GM23338 (cell line): ENCODE data around the gene SMURF2. TPM values are rescaled to one million over a fixed set of nuclear protein-coding genes. Genes with fewer than 3 reads are reported as not detected.

ENCODE experiments used
- ATAC-seq: fragments of 200-7000 bp; cut with Tn5 transposase; 3 replicates; pipeline ENCODE4 v1.9.1; 2020
- DNase-seq: peaks from one replicate; pipeline ENCODE4 v3.0.0-alpha.2; 2015; ENCODE audit warnings: low spot score
- H2AFZ ChIP-seq: fragments of 200-600 bp; sonication (generic); 2 replicates; pipeline ENCODE4 v1.8.0; 2016; ENCODE audit warnings: antibody characterized with exemption, mild to moderate bottlenecking, moderate library complexity
- H3F3A ChIP-seq: fragments of 200-600 bp; sonication (generic); replicated peaks from 2 replicates; pipeline ENCODE4 v1.8.0; 2017; ENCODE audit warnings: antibody characterized with exemption, mixed run types, low read depth
- H3K27ac ChIP-seq: fragments of 200-600 bp; sonication (generic); 2 replicates; pipeline ENCODE4 v1.6.1; 2016; ENCODE audit warnings: low read depth
- H3K27me3 ChIP-seq: fragments of 200-600 bp; sonication (generic); 2 replicates; pipeline ENCODE4 v1.8.0; 2016; ENCODE audit warnings: mild to moderate bottlenecking, mixed run types, moderate library complexity; ENCODE audit not compliant: insufficient read depth
- H3K36me3 ChIP-seq: fragments of 200-600 bp; sonication (generic); 2 replicates; pipeline ENCODE4 v1.8.0; 2016; ENCODE audit warnings: mild to moderate bottlenecking; ENCODE audit not compliant: insufficient read depth
- H3K4me1 ChIP-seq: fragments of 200-600 bp; sonication (generic); 2 replicates; pipeline ENCODE4 v1.8.0; 2016; ENCODE audit warnings: mild to moderate bottlenecking, moderate library complexity; ENCODE audit not compliant: insufficient read depth
- H3K4me2 ChIP-seq: fragments of 200-600 bp; sonication (generic); 2 replicates; pipeline ENCODE4 v1.7.1; 2017; ENCODE audit warnings: mixed run types
- H3K4me3 ChIP-seq: fragments of 200-600 bp; sonication (generic); 2 replicates; pipeline ENCODE4 v1.6.1; 2016; ENCODE audit warnings: mixed run types
- H3K79me2 ChIP-seq: fragments of 200-600 bp; sonication (generic); replicated peaks from 2 replicates; pipeline ENCODE4 v1.8.0; 2017; ENCODE audit warnings: mild to moderate bottlenecking; ENCODE audit not compliant: insufficient read depth
- H3K9me2 ChIP-seq: fragments of 200-600 bp; sonication (generic); 2 replicates; pipeline ENCODE4 v1.8.0; 2017; ENCODE audit not compliant: insufficient read depth
- H4K20me1 ChIP-seq: fragments of 200-600 bp; sonication (generic); replicated peaks from 2 replicates; pipeline ENCODE4 v1.8.0; 2017; ENCODE audit warnings: mild to moderate bottlenecking; ENCODE audit not compliant: insufficient read depth
- H3K27ac Mint-ChIP-seq: 2 replicates; pipeline ENCODE4 v1.8.0; 2020; ENCODE audit warnings: inconsistent platforms, mild to moderate bottlenecking, moderate library complexity, mixed read lengths
- H3K27me3 Mint-ChIP-seq: 3 replicates; pipeline ENCODE4 v1.8.0; 2022; ENCODE audit warnings: low read depth, mild to moderate bottlenecking, moderate library complexity, mixed read lengths, inconsistent platforms; ENCODE audit not compliant: insufficient read depth, poor library complexity
- H3K36me3 Mint-ChIP-seq: 3 replicates; pipeline ENCODE4 v1.8.0; 2021; ENCODE audit warnings: low read depth, mild to moderate bottlenecking, inconsistent platforms, moderate library complexity, mixed read lengths
- H3K4me1 Mint-ChIP-seq: 3 replicates; pipeline ENCODE4 v1.8.0; 2020; ENCODE audit warnings: mild to moderate bottlenecking, inconsistent platforms, mixed read lengths
- H3K4me3 Mint-ChIP-seq: 3 replicates; pipeline ENCODE4 v1.8.0; 2021; ENCODE audit warnings: moderate library complexity, mild to moderate bottlenecking, inconsistent platforms, mixed read lengths
- H3K9me3 Mint-ChIP-seq: 3 replicates; pipeline ENCODE4 v1.8.0; 2020; ENCODE audit warnings: moderate library complexity, mild to moderate bottlenecking, inconsistent platforms, mixed read lengths
- CREB1 ChIP-seq: fragments of 250-450 bp; sonication (Bioruptor Pico); IDR thresholded peaks from 2 replicates; pipeline ENCODE4 v1.5.0; 2020; ENCODE audit warnings: low read depth, mild to moderate bottlenecking, moderate library complexity
- EZH2 ChIP-seq: fragments of 200-600 bp; sonication (generic); IDR thresholded peaks from one replicate; pipeline ENCODE4 v1.8.0; 2017; ENCODE audit warnings: antibody characterized with exemption, mild to moderate bottlenecking, low read depth; ENCODE audit not compliant: unreplicated experiment
- EZH2phosphoT487 ChIP-seq: fragments of 200-600 bp; sonication (generic); IDR thresholded peaks from one replicate; pipeline ENCODE4 v1.8.1; 2018; ENCODE audit warnings: antibody characterized with exemption; ENCODE audit not compliant: unreplicated experiment
- JUNB ChIP-seq: IDR thresholded peaks from one replicate; pipeline ENCODE4 v1.6.1; 2016; ENCODE audit warnings: antibody characterized with exemption; ENCODE audit not compliant: unreplicated experiment
- NANOG ChIP-seq: IDR thresholded peaks from 2 replicates; pipeline ENCODE4 v1.6.1; 2016; ENCODE audit warnings: antibody characterized with exemption, borderline replicate concordance
- POLR2AphosphoS5 ChIP-seq: IDR thresholded peaks from 2 replicates; pipeline ENCODE4 v1.6.1; 2016; ENCODE audit warnings: antibody characterized with exemption, low read depth
- ZNF114 ChIP-seq: fragments of 250-450 bp; sonication (Bioruptor Pico); IDR thresholded peaks from 2 replicates; pipeline ENCODE4 v1.5.0; 2020; ENCODE audit warnings: mild to moderate bottlenecking, moderate library complexity
- ZNF331 ChIP-seq: fragments of 250-450 bp; sonication (Bioruptor Pico); IDR thresholded peaks from 2 replicates; pipeline ENCODE4 v1.5.0; 2020; ENCODE audit warnings: low read depth, mild to moderate bottlenecking, moderate library complexity
- polyA plus RNA-seq: library from polyadenylated mRNA; unstranded; fragments of >200 nt; fragmentation: Nextera tagmentation; extraction: Ambion mirVana; gene quantifications from 2 replicates; pipeline ENCODE4 v1.2.1, GENCODE V29; 2016
- total RNA-seq: library from RNA; depleted of rRNA; stranded (reverse); fragments of >200 nt; shearing (Covaris generic); gene quantifications from 2 replicates; pipeline ENCODE4 v1.2.3, GENCODE V29; 2014
- TF ChIP-seq, protein P1 (sequence below): IDR thresholded peaks from one replicate; pipeline ENCODE4 v1.6.1; 2018; ENCODE audit warnings: antibody characterized with exemption; ENCODE audit not compliant: unreplicated experiment
- TF ChIP-seq, protein P2 (sequence below), 2 experiments: fragments of 200-600 bp in 1 of 2; sonication (generic) in 1 of 2; conservative IDR thresholded peaks; 2 replicates each; pipeline versions ENCODE4 v1.5.1 to v1.6.1; 2016 to 2017; ENCODE audit warnings: antibody characterized with exemption in 2 of 2, low read depth in 2 of 2, mild to moderate bottlenecking in 2 of 2, moderate library complexity in 1 of 2
- TF ChIP-seq, protein P3 (sequence below): fragments of 250-450 bp; sonication (Bioruptor Pico); IDR thresholded peaks from 2 replicates; pipeline ENCODE4 v1.5.0; 2020; ENCODE audit warnings: mild to moderate bottlenecking, moderate library complexity
- TF ChIP-seq, protein P4 (sequence below): IDR thresholded peaks from 2 replicates; pipeline ENCODE4 v1.6.1; 2016; ENCODE audit warnings: antibody characterized with exemption

SMURF2 gene
- total and polyA plus RNA-seq, 2 experiments from 2014 or later: 12.1 to 29.6 TPM

DNA sequence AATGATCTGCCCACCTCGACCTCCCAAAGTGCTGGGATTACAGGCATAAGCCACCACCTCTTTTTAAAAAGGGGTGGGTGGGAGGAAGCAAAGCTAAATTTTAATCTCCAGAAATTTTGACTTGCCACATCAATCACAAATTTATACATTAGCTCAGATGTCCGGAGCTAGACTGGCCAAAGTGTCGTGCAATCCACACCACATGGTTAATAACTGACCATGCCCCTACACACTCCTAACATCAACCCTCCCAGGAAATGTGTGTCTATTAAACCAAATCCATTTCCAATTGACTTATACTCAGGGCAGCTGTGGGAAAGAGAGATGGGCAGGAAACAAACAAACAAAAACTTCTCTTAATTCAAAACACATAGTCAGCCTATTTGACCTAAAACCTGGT, 29.9 kb downstream of the SMURF2 start:
- Histone ChIP-seq H3F3A (no peaks in the 10 kb centered on the region), H3K27ac (no peak overlapping the region), H3K4me1 (no peaks in the 10 kb centered on the region), H3K4me3 (no peak overlapping the region), H3K79me2 (peaks cover 88% of the 10 kb centered on the region), H3K27me3 (no peaks in the 10 kb centered on the region), H4K20me1 (peaks cover 32% of the 10 kb centered on the region), H3K4me2 (no peak overlapping the region), H3K36me3 (no peaks in the 10 kb centered on the region), H3K9me2 (no peaks in the 10 kb centered on the region), H2AFZ (no peak overlapping the region)
- TF ChIP-seq, protein P1, sequence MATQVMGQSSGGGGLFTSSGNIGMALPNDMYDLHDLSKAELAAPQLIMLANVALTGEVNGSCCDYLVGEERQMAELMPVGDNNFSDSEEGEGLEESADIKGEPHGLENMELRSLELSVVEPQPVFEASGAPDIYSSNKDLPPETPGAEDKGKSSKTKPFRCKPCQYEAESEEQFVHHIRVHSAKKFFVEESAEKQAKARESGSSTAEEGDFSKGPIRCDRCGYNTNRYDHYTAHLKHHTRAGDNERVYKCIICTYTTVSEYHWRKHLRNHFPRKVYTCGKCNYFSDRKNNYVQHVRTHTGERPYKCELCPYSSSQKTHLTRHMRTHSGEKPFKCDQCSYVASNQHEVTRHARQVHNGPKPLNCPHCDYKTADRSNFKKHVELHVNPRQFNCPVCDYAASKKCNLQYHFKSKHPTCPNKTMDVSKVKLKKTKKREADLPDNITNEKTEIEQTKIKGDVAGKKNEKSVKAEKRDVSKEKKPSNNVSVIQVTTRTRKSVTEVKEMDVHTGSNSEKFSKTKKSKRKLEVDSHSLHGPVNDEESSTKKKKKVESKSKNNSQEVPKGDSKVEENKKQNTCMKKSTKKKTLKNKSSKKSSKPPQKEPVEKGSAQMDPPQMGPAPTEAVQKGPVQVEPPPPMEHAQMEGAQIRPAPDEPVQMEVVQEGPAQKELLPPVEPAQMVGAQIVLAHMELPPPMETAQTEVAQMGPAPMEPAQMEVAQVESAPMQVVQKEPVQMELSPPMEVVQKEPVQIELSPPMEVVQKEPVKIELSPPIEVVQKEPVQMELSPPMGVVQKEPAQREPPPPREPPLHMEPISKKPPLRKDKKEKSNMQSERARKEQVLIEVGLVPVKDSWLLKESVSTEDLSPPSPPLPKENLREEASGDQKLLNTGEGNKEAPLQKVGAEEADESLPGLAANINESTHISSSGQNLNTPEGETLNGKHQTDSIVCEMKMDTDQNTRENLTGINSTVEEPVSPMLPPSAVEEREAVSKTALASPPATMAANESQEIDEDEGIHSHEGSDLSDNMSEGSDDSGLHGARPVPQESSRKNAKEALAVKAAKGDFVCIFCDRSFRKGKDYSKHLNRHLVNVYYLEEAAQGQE: no peak
- TF ChIP-seq, protein P2, sequence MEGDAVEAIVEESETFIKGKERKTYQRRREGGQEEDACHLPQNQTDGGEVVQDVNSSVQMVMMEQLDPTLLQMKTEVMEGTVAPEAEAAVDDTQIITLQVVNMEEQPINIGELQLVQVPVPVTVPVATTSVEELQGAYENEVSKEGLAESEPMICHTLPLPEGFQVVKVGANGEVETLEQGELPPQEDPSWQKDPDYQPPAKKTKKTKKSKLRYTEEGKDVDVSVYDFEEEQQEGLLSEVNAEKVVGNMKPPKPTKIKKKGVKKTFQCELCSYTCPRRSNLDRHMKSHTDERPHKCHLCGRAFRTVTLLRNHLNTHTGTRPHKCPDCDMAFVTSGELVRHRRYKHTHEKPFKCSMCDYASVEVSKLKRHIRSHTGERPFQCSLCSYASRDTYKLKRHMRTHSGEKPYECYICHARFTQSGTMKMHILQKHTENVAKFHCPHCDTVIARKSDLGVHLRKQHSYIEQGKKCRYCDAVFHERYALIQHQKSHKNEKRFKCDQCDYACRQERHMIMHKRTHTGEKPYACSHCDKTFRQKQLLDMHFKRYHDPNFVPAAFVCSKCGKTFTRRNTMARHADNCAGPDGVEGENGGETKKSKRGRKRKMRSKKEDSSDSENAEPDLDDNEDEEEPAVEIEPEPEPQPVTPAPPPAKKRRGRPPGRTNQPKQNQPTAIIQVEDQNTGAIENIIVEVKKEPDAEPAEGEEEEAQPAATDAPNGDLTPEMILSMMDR (conservative IDR thresholded peaks at IDR 0.05; ENCODE audit: low read depth in 2 of 2): no peak
- no peak for TF ChIP-seq CREB1 (CRISPR knock-in tag)
- no peak for TF ChIP-seq EZH2
- TF ChIP-seq, protein P3, sequence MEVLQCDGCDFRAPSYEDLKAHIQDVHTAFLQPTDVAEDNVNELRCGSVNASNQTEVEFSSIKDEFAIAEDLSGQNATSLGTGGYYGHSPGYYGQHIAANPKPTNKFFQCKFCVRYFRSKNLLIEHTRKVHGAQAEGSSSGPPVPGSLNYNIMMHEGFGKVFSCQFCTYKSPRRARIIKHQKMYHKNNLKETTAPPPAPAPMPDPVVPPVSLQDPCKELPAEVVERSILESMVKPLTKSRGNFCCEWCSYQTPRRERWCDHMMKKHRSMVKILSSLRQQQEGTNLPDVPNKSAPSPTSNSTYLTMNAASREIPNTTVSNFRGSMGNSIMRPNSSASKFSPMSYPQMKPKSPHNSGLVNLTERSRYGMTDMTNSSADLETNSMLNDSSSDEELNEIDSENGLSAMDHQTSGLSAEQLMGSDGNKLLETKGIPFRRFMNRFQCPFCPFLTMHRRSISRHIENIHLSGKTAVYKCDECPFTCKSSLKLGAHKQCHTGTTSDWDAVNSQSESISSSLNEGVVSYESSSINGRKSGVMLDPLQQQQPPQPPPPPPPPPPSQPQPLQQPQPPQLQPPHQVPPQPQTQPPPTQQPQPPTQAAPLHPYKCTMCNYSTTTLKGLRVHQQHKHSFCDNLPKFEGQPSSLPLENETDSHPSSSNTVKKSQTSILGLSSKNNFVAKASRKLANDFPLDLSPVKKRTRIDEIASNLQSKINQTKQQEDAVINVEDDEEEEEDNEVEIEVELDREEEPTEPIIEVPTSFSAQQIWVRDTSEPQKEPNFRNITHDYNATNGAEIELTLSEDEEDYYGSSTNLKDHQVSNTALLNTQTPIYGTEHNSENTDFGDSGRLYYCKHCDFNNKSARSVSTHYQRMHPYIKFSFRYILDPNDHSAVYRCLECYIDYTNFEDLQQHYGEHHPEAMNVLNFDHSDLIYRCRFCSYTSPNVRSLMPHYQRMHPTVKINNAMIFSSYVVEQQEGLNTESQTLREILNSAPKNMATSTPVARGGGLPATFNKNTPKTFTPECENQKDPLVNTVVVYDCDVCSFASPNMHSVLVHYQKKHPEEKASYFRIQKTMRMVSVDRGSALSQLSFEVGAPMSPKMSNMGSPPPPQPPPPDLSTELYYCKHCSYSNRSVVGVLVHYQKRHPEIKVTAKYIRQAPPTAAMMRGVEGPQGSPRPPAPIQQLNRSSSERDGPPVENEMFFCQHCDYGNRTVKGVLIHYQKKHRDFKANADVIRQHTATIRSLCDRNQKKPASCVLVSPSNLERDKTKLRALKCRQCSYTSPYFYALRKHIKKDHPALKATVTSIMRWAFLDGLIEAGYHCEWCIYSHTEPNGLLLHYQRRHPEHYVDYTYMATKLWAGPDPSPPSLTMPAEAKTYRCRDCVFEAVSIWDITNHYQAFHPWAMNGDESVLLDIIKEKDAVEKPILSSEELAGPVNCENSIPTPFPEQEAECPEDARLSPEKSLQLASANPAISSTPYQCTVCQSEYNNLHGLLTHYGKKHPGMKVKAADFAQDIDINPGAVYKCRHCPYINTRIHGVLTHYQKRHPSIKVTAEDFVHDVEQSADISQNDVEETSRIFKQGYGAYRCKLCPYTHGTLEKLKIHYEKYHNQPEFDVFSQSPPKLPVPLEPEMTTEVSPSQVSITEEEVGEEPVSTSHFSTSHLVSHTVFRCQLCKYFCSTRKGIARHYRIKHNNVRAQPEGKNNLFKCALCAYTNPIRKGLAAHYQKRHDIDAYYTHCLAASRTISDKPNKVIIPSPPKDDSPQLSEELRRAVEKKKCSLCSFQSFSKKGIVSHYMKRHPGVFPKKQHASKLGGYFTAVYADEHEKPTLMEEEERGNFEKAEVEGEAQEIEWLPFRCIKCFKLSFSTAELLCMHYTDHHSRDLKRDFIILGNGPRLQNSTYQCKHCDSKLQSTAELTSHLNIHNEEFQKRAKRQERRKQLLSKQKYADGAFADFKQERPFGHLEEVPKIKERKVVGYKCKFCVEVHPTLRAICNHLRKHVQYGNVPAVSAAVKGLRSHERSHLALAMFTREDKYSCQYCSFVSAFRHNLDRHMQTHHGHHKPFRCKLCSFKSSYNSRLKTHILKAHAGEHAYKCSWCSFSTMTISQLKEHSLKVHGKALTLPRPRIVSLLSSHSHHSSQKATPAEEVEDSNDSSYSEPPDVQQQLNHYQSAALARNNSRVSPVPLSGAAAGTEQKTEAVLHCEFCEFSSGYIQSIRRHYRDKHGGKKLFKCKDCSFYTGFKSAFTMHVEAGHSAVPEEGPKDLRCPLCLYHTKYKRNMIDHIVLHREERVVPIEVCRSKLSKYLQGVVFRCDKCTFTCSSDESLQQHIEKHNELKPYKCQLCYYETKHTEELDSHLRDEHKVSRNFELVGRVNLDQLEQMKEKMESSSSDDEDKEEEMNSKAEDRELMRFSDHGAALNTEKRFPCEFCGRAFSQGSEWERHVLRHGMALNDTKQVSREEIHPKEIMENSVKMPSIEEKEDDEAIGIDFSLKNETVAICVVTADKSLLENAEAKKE (CRISPR knock-in tag): no peak
- no peak for TF ChIP-seq NANOG
- no peak for TF ChIP-seq JUNB
- no peak for TF ChIP-seq POLR2AphosphoS5
- TF ChIP-seq, protein P4, sequence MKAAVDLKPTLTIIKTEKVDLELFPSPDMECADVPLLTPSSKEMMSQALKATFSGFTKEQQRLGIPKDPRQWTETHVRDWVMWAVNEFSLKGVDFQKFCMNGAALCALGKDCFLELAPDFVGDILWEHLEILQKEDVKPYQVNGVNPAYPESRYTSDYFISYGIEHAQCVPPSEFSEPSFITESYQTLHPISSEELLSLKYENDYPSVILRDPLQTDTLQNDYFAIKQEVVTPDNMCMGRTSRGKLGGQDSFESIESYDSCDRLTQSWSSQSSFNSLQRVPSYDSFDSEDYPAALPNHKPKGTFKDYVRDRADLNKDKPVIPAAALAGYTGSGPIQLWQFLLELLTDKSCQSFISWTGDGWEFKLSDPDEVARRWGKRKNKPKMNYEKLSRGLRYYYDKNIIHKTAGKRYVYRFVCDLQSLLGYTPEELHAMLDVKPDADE: no peak
- no peak for TF ChIP-seq ZNF114 (CRISPR knock-in tag)
- no peak for TF ChIP-seq EZH2phosphoT487
- no peak for TF ChIP-seq ZNF331
- Mint-ChIP-seq H3K27ac (no peak overlapping the region), H3K27me3 (no peaks in the 10 kb centered on the region), H3K36me3 (peaks cover 4% of the 10 kb centered on the region; the same call in 1 of the 3 replicates), H3K9me3 (no peaks in the 10 kb centered on the region; the same call in 2 of the 3 replicates), H3K4me3 (no peak overlapping the region), H3K4me1 (peaks cover 3% of the 10 kb centered on the region; the same call in 2 of the 3 replicates)
- ATAC-seq (no peak), DNase-seq (no peak)
